Activated CD4-positive, alpha-beta T cell treated with anti-CD3 and anti-CD28 coated beads, Interleukin-2, amount 10 ng/mL, durations not matched to agents 24 days and 14 days (primary cell): Measurements from ENCODE around the gene SBNO2. TPM values are rescaled to one million over a fixed set of nuclear protein-coding genes. Genes with fewer than 3 reads are reported as not detected.

Experiments
- DNase-seq: peaks from one replicate; pipeline ENCODE4 v3.0.0; 2022
- H3K27ac Mint-ChIP-seq: one replicate; pipeline ENCODE4 v1.8.0; 2022; ENCODE audit warnings: mild to moderate bottlenecking, mixed read lengths
- H3K27me3 Mint-ChIP-seq: one replicate; pipeline ENCODE4 v1.8.0; 2022; ENCODE audit warnings: mixed read lengths
- H3K36me3 Mint-ChIP-seq: one replicate; pipeline ENCODE4 v1.8.0; 2022; ENCODE audit warnings: low read depth, mild to moderate bottlenecking, mixed read lengths
- H3K4me1 Mint-ChIP-seq: one replicate; pipeline ENCODE4 v1.8.0; 2021; ENCODE audit warnings: mixed read lengths
- H3K4me3 Mint-ChIP-seq: one replicate; pipeline ENCODE4 v1.8.0; 2022; ENCODE audit warnings: mild to moderate bottlenecking, moderate library complexity, mixed read lengths
- H3K9me3 Mint-ChIP-seq: one replicate; pipeline ENCODE4 v1.8.0; 2021; ENCODE audit warnings: mixed read lengths
- intact Hi-C: fragments of 100-400 bp; cut with micrococcal nuclease; formaldehyde crosslinking; loops from one replicate; pipeline ENCODE4 v1.15.1; 2023
- total RNA-seq: library from RNA; stranded (reverse); gene quantifications from 2 replicates; pipeline ENCODE4 v1.2.3, GENCODE V29; 2022

SBNO2 gene
- total RNA-seq, 1 donor from 2014 or later: 98.9 TPM

DNA sequence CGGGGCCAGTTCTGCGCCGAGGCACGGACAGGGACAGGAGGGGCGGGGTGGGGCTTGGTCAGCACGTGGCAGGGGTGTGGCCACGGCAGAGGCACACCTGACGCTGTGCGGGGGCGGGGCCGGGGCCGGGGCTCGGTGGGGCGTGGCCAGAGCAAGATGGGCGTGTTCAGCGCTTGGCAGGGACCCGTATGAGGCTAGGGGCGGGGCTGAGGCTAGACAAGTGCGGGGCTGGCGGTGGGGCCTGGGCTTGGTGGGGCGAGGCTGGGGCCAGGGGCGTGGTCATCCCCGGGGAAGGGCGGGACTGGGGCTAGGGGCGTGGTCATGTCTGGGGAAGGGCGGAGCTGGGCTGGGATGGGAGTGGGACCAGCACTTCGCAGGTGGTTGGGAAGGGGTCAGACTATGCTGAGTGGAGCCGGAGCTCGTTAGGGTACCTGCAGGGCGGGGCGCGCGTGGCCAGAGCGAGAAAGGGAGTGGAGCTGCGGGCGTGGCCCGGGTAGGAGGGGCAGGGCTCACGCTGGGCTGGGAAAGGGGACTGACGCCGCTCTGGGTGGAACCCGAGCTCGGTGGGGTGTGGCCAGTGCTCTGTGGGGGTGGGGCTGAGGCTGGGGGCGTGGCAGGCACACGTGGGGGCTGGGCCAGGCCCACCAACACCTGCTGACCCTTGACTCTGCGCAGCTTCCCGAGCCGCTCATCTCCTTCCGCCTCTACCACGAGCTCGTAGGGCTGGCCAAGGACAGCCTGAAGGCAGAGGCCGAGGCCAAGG is 91.7 kb downstream of the SBNO2 start:
- Mint-ChIP-seq H3K27me3 (no peaks in the 10 kb centered on the region), H3K4me3 (peak overlapping the region; percentile 40), H3K27ac (peak overlapping the region; percentile 78), H3K4me1 (peaks cover 23% of the 10 kb centered on the region), H3K9me3 (no peaks in the 10 kb centered on the region), H3K36me3 (peaks cover 58% of the 10 kb centered on the region)
- DNase-seq: peak; percentile 94
- intact Hi-C loops: no loop called here

DNA sequence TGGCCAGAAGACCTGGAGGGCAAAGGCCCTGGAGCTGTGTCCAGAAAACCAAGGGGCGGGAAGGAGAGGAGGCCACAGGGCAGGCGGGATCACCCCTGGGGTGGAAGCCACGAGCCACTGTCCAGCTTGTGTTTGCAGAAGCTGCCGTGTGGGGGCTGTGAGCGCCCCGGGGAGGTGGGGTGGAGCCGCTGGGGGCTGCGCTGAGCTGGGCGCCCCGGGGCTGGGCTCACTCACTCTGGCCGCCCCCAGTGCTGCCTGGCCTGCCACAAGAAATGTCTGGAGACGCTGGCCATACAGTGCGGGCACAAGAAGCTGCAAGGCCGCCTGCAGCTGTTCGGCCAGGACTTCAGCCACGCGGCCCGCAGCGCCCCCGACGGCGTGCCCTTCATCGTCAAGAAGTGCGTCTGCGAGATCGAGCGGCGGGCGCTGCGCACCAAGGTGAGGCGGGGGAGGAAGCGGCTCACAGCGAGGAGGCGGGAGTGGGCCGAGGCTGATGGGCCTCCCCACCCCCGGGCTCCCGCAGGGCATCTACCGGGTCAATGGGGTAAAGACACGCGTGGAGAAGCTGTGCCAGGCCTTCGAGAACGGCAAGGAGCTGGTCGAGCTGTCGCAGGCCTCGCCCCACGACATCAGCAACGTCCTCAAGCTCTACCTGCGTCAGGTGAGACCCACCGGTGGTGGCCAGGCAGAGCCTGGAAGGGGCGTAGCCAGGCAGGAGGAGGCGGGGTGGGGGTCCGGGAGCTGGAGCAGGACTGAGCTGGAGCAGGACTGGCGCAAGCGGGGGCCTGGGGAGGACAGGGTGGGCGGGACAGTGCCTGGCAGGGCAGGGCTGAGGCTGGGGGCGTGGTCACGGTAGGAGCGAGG is 92.5 kb downstream of the SBNO2 start:
- peak overlapping the region; percentile 37 for H3K27ac Mint-ChIP-seq
- intact Hi-C loops: loop anchor here (2.0 kb wide), 1 partner anchor 17 kb away; no protein-coding TSS in a partner anchor
- H3K4me3 Mint-ChIP-seq: no peak overlapping the region
- no peak for DNase-seq
- H3K9me3 Mint-ChIP-seq: no peaks in the 10 kb centered on the region
- peaks cover 27% of the 10 kb centered on the region for H3K4me1 Mint-ChIP-seq
- peaks cover 61% of the 10 kb centered on the region for H3K36me3 Mint-ChIP-seq
- no peaks in the 10 kb centered on the region for H3K27me3 Mint-ChIP-seq

DNA sequence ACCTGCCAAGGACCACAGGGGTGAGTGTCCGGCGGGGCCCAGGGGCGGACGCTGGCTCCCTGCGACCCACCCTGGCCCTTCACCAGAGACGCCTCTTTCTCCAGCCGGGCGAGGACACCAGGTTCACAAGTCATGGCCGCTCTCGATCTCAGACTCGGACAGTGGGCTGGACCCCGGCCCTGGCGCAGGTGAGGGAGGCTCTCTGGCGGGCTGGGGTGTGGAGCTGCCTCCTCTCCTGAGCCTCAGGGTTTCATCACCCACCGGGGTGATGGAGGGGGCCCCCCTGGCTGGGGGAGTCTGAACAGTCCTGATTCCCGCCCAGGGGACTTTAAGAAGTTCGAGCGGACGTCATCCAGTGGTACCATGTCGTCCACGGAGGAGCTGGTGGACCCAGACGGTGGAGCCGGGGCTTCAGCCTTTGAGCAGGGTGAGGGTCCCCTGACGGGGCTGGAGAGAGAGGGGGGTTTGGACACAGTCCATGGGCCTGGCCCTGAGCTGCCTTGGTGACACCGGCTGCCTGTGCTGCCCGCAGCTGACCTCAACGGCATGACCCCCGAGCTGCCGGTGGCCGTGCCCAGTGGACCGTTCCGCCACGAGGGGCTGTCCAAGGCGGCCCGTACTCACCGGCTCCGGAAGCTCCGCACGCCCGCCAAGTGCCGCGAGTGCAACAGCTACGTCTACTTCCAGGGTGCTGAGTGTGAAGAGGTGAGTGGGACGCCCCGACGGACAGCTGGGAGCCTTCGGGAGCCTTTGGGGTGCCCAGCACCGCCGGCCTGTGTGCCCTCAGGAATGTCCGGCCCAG is 93.5 kb downstream of the SBNO2 start:
- Mint-ChIP-seq H3K9me3 (no peaks in the 10 kb centered on the region), H3K27ac (peak overlapping the region; percentile 34), H3K4me1 (peaks cover 34% of the 10 kb centered on the region), H3K4me3 (no peak overlapping the region), H3K36me3 (peaks cover 67% of the 10 kb centered on the region), H3K27me3 (peaks cover under 1% of the 10 kb centered on the region)
- DNase-seq: no peak
- intact Hi-C loops: loop anchor here (2.0 kb wide), 1 partner anchor 16 kb away; no protein-coding TSS in a partner anchor

DNA sequence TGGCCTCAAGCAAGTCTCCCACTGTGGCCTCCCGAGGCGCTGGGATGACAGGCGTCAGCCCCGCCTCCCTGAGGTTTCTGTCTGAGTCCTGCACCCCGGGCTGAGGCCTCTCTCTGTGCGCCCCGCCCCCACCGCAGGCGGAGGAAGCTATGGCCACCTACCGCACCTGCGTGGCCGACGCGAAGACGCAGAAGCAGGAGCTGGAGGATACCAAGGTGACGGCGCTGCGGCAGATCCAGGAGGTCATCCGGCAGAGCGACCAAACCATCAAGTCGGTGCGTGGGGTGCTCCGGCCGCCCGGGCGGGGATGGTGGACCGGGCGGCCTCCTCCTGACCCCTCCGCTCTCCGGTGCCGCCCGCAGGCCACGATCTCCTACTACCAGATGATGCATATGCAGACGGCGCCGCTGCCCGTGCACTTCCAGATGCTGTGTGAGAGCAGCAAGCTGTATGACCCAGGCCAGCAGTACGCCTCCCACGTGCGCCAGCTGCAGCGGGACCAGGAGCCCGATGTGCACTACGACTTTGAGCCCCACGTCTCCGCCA is 94.4 kb downstream of the SBNO2 start:
- Mint-ChIP-seq H3K27ac (peak overlapping the region; percentile 76), H3K4me3 (peak overlapping the region; percentile 88), H3K36me3 (peaks cover 62% of the 10 kb centered on the region), H3K9me3 (no peaks in the 10 kb centered on the region), H3K4me1 (peaks cover 31% of the 10 kb centered on the region), H3K27me3 (peaks cover 2% of the 10 kb centered on the region)
- DNase-seq: peak; percentile 92
- intact Hi-C loops: loop anchor here (2.0 to 5.0 kb wide), 2 partner anchors 15 to 157 kb away; no protein-coding TSS in a partner anchor

DNA sequence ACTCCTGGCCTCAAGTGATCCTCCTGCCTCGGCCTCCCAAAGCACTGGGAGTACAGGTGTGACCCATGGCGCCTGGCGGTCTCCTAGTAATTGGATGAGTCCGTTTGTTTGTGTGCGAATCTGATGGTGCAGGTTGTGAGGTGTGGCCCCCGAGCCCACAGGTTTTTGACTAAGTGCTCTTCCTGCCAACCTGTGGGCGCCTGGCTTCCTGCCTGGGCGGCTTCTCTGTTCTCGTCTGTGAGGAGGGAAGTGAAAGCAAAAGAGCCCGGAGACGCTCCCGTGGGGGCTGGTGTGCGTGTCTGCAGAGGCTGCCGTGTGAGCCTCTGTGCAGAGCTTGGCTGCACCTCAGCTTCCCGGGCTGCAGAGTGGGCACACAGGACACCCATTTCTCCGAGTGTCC is 97.1 kb downstream of the SBNO2 start:
- intact Hi-C loops: loop anchor here (1.0 to 5.0 kb wide), 5 partner anchors 10 to 155 kb away; partner anchors contain the start of genes ABCA7, ARHGAP45 and POLR2E
- Mint-ChIP-seq H3K9me3 (no peaks in the 10 kb centered on the region), H3K4me3 (peak overlapping the region; percentile 88), H3K36me3 (peaks cover 73% of the 10 kb centered on the region), H3K4me1 (peaks cover 43% of the 10 kb centered on the region), H3K27me3 (peaks cover 2% of the 10 kb centered on the region), H3K27ac (peak overlapping the region; percentile 93)
- DNase-seq: peak; percentile 98

DNA sequence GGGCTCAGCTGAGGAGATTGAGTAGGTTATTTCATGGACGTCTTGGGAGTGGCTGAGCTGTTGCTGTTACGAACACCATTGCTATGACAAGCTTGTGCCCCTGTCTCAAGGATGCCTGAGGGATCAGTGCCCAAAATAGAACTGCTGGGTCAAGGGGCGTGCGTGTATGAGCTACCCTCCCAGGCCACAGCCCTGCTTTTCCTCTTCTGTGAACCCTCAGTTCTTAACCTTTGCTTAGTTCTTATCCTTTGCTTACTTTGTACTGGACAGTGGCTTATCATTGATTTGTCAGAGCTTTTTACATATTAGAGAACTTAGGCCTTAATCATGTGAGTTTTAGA is 98.1 kb downstream of the SBNO2 start:
- peaks cover 2% of the 10 kb centered on the region for H3K27me3 Mint-ChIP-seq
- intact Hi-C loops: loop anchor here (2.0 to 5.0 kb wide), 3 partner anchors 19 to 154 kb away; partner anchors contain the start of genes ABCA7 and POLR2E
- no peak for DNase-seq
- no peaks in the 10 kb centered on the region for H3K9me3 Mint-ChIP-seq
- peaks cover 70% of the 10 kb centered on the region for H3K36me3 Mint-ChIP-seq
- H3K4me3 Mint-ChIP-seq: peak overlapping the region; percentile 78
- H3K4me1 Mint-ChIP-seq: peaks cover 45% of the 10 kb centered on the region
- H3K27ac Mint-ChIP-seq: peak overlapping the region; percentile 89

DNA sequence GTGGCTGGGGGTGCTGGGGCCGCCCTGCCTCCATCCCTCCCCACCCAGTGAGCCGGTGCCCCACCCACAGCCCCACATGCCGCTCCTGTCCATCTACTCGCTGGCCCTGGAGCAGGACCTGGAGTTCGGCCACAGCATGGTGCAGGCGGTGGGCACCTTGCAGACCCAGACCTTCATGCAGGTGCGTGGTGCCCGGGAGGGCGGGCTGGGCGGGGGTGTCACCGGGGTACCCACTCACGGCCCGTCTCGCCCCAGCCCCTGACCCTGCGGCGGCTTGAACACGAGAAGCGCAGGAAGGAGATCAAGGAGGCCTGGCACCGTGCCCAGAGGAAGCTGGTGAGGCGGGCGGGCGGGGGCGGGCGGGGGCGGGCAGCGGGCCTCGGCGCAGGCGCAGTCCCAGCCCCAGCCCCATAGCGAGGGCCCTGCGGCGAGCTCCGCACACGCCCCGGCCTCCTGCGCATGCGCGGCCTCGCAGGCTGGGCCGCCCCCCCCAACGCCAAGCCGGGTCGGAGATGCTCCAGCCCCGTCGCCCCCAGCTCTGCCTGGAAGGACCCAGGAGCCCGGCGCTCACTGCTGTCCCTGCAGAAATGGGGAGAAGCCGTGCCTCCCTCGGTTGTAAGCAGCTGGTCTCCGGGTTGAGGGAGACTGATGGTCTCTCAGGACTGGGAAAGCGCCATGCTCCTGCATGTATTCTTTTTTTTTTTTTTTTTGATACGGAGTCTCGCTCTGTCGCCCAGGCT is 99.4 kb downstream of the SBNO2 start:
- H3K9me3 Mint-ChIP-seq: no peaks in the 10 kb centered on the region
- peak; percentile 94 for DNase-seq
- peaks cover 60% of the 10 kb centered on the region for H3K36me3 Mint-ChIP-seq
- H3K4me1 Mint-ChIP-seq: peaks cover 42% of the 10 kb centered on the region
- H3K27me3 Mint-ChIP-seq: peaks cover 2% of the 10 kb centered on the region
- peak overlapping the region; percentile 89 for H3K27ac Mint-ChIP-seq
- H3K4me3 Mint-ChIP-seq: peak overlapping the region; percentile 78
- intact Hi-C loops: loop anchor here (5.0 kb wide), 1 partner anchor 152 kb away; no protein-coding TSS in a partner anchor

DNA sequence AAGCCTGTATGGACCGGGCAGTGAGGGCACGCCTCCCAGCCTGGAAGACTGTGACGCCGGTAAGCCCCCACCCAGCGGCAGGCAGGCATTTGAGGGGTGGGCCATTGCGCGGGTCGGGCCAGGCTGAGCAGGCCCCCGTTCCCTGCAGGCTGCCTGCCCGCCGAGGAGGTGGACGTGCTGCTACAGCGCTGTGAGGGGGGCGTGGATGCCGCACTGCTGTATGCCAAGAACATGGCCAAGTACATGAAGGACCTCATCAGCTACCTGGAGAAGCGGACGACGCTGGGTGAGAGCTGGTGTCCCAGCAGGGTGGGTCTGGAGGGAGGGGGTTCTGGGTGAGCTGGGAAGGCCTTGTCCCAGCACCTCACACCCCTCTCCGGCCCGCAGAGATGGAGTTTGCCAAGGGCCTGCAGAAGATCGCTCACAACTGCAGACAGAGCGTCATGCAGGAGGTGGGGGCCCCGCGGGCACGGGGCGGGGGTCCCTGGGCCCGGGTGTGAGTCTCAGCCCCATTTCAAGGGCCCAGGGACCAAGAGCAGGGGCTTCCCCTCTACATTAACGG is 100.0 kb downstream of the SBNO2 start:
- intact Hi-C loops: no loop called here
- H3K27ac Mint-ChIP-seq: peak overlapping the region; percentile 77
- no peaks in the 10 kb centered on the region for H3K9me3 Mint-ChIP-seq
- DNase-seq: no peak
- H3K36me3 Mint-ChIP-seq: peaks cover 62% of the 10 kb centered on the region
- H3K4me1 Mint-ChIP-seq: peaks cover 42% of the 10 kb centered on the region
- H3K4me3 Mint-ChIP-seq: peak overlapping the region; percentile 72
- H3K27me3 Mint-ChIP-seq: peaks cover 2% of the 10 kb centered on the region

DNA sequence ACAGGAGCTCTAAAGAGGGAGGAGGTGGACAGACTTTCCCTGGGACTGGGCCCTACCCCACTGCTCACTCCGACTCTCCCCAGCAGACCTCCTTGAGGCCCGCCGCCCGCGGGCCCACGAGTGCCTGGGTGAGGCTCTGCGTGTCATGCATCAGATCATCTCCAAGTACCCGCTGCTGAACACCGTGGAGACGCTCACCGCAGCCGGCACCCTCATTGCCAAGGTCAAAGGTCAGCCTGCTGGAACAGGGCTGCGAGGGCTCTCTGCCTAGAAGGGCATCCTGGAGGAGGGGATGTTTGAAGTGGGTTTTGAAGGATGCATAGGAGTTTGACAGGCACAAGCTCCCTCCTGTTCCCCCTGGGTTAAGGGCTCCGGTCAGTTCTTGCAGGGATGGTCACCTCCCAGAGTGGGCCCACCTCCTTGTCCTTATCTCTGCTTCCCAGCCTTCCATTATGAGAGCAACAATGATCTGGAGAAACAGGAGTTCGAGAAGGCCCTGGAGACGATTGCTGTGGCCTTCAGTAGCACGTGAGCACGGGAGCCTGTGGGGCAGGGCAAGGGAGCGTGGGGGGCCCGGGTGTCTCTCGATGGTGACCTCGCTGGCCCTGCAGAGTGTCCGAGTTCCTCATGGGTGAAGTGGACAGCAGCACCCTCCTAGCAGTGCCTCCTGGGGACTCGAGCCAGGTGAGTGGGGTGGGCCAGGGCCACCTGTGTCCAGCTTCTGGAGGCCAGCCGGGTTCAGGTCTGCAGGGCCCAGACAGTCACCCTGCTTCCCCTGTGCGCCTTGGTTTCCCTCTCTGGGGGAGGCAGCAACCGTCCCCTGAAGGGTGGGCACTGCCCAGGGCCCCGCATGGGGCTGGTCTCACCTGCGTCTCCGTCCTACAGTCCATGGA is 100.8 kb downstream of the SBNO2 start:
- H3K36me3 Mint-ChIP-seq: peaks cover 65% of the 10 kb centered on the region
- peaks cover 2% of the 10 kb centered on the region for H3K27me3 Mint-ChIP-seq
- H3K27ac Mint-ChIP-seq: peak overlapping the region; percentile 62
- peaks cover 47% of the 10 kb centered on the region for H3K4me1 Mint-ChIP-seq
- intact Hi-C loops: no loop called here
- DNase-seq: peak; percentile 68
- peak overlapping the region; percentile 40 for H3K4me3 Mint-ChIP-seq
- no peaks in the 10 kb centered on the region for H3K9me3 Mint-ChIP-seq

DNA sequence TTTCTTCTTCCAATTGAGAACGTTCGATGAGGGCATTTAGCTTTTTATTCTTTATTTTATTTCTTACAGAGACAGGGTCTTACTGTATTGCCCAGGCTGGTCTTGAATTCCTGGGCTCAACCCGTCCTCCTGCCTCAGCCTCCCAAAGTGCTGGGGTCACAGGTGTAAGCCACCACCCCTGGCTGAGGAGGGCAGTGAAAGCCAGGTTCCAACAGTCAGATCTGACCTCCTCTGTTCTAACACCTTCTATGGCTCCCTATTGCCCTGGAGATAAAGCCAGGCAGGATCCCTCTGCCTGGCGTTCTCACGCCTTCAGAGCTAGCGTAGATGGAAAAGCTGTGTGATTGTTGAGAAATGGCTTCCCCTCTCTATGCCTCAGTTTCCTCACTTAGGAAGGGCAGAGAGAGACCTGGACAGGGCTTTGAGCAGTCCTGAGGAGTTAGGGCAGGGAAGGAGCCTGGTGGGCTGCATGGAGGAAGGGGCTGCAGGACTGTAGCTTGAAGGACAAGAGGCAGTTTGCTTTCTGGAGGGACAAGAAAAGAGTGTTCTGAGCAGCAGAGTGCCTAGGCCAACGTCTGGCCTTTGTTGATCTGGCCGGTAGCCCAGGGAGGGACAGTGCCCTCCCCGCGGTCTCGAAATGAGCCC is 101.6 kb downstream of the SBNO2 start:
- H3K27ac Mint-ChIP-seq: peak overlapping the region; percentile 86
- peaks cover 58% of the 10 kb centered on the region for H3K36me3 Mint-ChIP-seq
- H3K9me3 Mint-ChIP-seq: no peaks in the 10 kb centered on the region
- H3K27me3 Mint-ChIP-seq: peaks cover 2% of the 10 kb centered on the region
- intact Hi-C loops: no loop called here
- peak overlapping the region; percentile 79 for H3K4me3 Mint-ChIP-seq
- DNase-seq: no peak
- H3K4me1 Mint-ChIP-seq: peaks cover 43% of the 10 kb centered on the region
